Sigmoid colon (tissue), 7 donors: ENCODE measurements around the gene GNA12. TPM values are rescaled to one million over a fixed set of nuclear protein-coding genes. Genes with fewer than 3 reads are reported as not detected.

Experiments
- DNase-seq: peaks from one replicate; pipeline ENCODE4 v3.0.0-alpha.2; 2019
- H3K27ac ChIP-seq, 4 donors: fragments of 200-600 bp; sonication (generic); one replicate each; pipeline ENCODE4 v1.5.1; 2016 to 2019; ENCODE audit warnings: mild to moderate bottlenecking in 1 of 4
- H3K27me3 ChIP-seq, 3 donors: fragments of 200-600 bp; sonication (generic); one replicate each; pipeline ENCODE4 v1.5.1; 2019; ENCODE audit warnings: mild to moderate bottlenecking in 1 of 3
- H3K36me3 ChIP-seq, 4 donors: fragments of 200-600 bp; sonication (generic); one replicate each; pipeline ENCODE4 v1.5.1; 2016 to 2019
- H3K4me1 ChIP-seq, 4 donors: fragments of 200-600 bp; sonication (generic); one replicate each; pipeline ENCODE4 v1.5.1; 2017 to 2019
- H3K4me3 ChIP-seq, 4 donors: fragments of 200-600 bp; sonication (generic); one replicate each; pipeline ENCODE4 v1.5.1; 2017 to 2019; ENCODE audit warnings: mild to moderate bottlenecking in 2 of 4, moderate library complexity in 1 of 4
- H3K9me3 ChIP-seq, 4 donors: fragments of 200-600 bp in 3 of 4; sonication (generic) in 3 of 4; one replicate each; pipeline versions ENCODE4 v1.5.1 to v1.6.1; 2013 to 2019
- CTCF ChIP-seq, 4 experiments: fragments of 450-650 bp in 3 of 4; fragments of 200-600 bp in 1 of 4; IDR thresholded peaks; one replicate each; pipeline ENCODE4 v1.5.1; 2016 to 2019; ENCODE audit warnings: antibody characterized with exemption in 4 of 4, mild to moderate bottlenecking in 3 of 4, moderate library complexity in 2 of 4
- EP300 ChIP-seq, 4 donors: sonication (generic); formaldehyde crosslinking; IDR thresholded peaks; one replicate each; pipeline ENCODE4 v1.6.1; 2017; ENCODE audit warnings: antibody characterized with exemption in 4 of 4
- POLR2A ChIP-seq, 2 donors: fragments of 450-650 bp; IDR thresholded peaks; one replicate each; pipeline ENCODE4 v1.6.1; 2016; ENCODE audit warnings: antibody characterized with exemption in 2 of 2, mild to moderate bottlenecking in 2 of 2, moderate library complexity in 2 of 2
- POLR2AphosphoS5 ChIP-seq, 4 donors: sonication (generic); formaldehyde crosslinking; IDR thresholded peaks; one replicate each; pipeline ENCODE4 v1.6.1; 2017; ENCODE audit warnings: antibody characterized with exemption in 4 of 4
- WGBS, 2 donors: extraction: QIAGEN DNeasy Blood & Tissue Kit; methylation state at CpG; one replicate each; pipeline ENCODE4 v1.1.7; 2013; 5-methylcytosine and 5-hydroxymethylcytosine counted together
- intact Hi-C: fragments of 100-400 bp; cut with DNase I; formaldehyde crosslinking; loops from one replicate; pipeline ENCODE4 v1.15.1; 2023
- polyA plus RNA-seq, 3 donors: library from polyadenylated mRNA; stranded (reverse); fragments of 200-250 nt; gene quantifications; one replicate each; pipeline ENCODE4 v1.2.3, GENCODE V29; 2013
- total RNA-seq, 4 donors: library from RNA; depleted of rRNA; stranded (reverse); fragments of >200 nt; gene quantifications; one replicate each; pipeline ENCODE4 v1.1.0, GENCODE V29; 2016
- donor health status: healthy with polysubstance abuse.
- donor health status: Bipolar disorder and iron deficiency.
- donor health status: healthy.

The GNA12 gene
- total and polyA plus RNA-seq, 7 donors, result 13.2 to 46.5 (median 22.0) TPM

- DNase-seq, result no peak
- H3K27me3 ChIP-seq, result no peaks in the 10 kb centered on the region
- 94 to 96% methylated on average over 6 of the region's 6 CpGs for WGBS, 2 donors
- no peaks in the 10 kb centered on the region for H3K36me3 ChIP-seq
- H3K4me1 ChIP-seq, result no peaks in the 10 kb centered on the region
- no peak overlapping the region for H3K4me3 ChIP-seq
- intact Hi-C loops, result no loop called here
- H3K9me3 ChIP-seq, result no peaks in the 10 kb centered on the region
- no peak overlapping the region for H3K27ac ChIP-seq
- TF ChIP-seq CTCF (IDR thresholded peaks at IDR 0.05) (no peak), POLR2AphosphoS5 (IDR thresholded peaks at IDR 0.05) (no peak), POLR2A (IDR thresholded peaks at IDR 0.05) (no peak), EP300 (IDR thresholded peaks at IDR 0.05) (no peak)
These were observed 6.0 kb upstream of the GNA12 start for GRCh38 chr7:2849941-2850766.

GRCh38 chr7:2845034-2845592, 1.0 kb upstream of the GNA12 start:
- Histone ChIP-seq H3K4me3 (peak overlapping the region in 3 of 4 donors; percentile 31 to 74 (median 61)), H3K36me3 (no peaks in the 10 kb centered on the region), H3K9me3 (no peaks in the 10 kb centered on the region), H3K4me1 (peaks cover 0 to 38% (median 32%) of the 10 kb centered on the region in 4 donors), H3K27ac (peak overlapping the region in 2 of 4 donors; percentile 56 to 70), H3K27me3 (no peaks in the 10 kb centered on the region)
- 57 to 87% methylated on average over 14 of the region's 14 CpGs for WGBS, 2 donors
- DNase-seq, result no peak
- no peak for TF ChIP-seq CTCF (IDR thresholded peaks at IDR 0.05)
- no peak for TF ChIP-seq POLR2A (IDR thresholded peaks at IDR 0.05)
- intact Hi-C loops, result no loop called here

GRCh38 chr7:2843711-2844152, 376 bp downstream of the GNA12 start:
- H3K4me3 ChIP-seq, result peak overlapping the region; percentile 58 to 74 (median 62)
- H3K36me3 ChIP-seq, result no peaks in the 10 kb centered on the region
- DNase-seq, result peak; percentile 81
- 1% methylated on average over 64 of the region's 64 CpGs for WGBS, 2 donors
- H3K27me3 ChIP-seq, result no peaks in the 10 kb centered on the region
- TF ChIP-seq CTCF (IDR thresholded peaks at IDR 0.05) (no peak), POLR2AphosphoS5 (IDR thresholded peaks at IDR 0.05) (peak in 1 of 4 donors; percentile 9), EP300 (IDR thresholded peaks at IDR 0.05) (no peak), POLR2A (IDR thresholded peaks at IDR 0.05) (no peak)
- no peaks in the 10 kb centered on the region for H3K9me3 ChIP-seq
- peak overlapping the region; percentile 68 to 83 (median 76) for H3K27ac ChIP-seq
- intact Hi-C loops, result loop anchor here (2.0 to 5.0 kb wide), 4 partner anchors 66 to 286 kb away; partner anchors contain the start of genes BRAT1 and IQCE
- H3K4me1 ChIP-seq, result peaks cover 0 to 46% (median 32%) of the 10 kb centered on the region in 4 donors

DNA sequence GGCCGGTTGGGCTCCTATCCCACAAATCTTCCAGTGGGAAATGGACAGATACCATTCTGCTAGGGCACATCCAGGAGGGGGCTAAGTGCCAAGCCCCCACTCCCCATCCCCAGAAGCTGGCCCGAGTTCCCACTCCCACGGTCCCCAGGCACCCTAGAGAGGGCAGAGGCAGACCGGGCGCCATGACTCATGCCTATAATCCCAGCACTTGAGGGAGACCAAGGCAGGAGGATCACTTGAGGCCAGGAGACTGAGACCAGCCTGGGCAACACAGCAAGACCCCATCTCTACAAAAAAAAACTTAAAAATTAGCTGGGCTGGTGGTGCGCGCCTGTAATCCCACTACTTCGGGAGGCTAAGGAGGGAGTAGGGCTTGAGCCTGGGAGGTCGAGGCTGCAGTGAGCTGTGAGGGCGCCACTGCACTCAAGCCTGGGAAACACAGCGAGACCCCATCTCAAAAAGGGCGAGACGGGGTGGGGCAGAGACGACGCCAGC, 870 bp downstream of the GNA12 start:
- H3K36me3 ChIP-seq, result no peaks in the 10 kb centered on the region
- intact Hi-C loops, result loop anchor here (2.0 to 5.0 kb wide), 4 partner anchors 66 to 286 kb away; partner anchors contain the start of genes BRAT1 and IQCE
- no peaks in the 10 kb centered on the region for H3K9me3 ChIP-seq
- H3K27me3 ChIP-seq, result no peaks in the 10 kb centered on the region
- H3K4me1 ChIP-seq, result peaks cover 0 to 46% (median 32%) of the 10 kb centered on the region in 4 donors
- peak overlapping the region; percentile 58 to 74 (median 62) for H3K4me3 ChIP-seq
- WGBS, 2 donors, result 49 to 53% methylated on average over 15 of the region's 15 CpGs
- DNase-seq, result no peak
- peak overlapping the region; percentile 68 to 83 (median 76) for H3K27ac ChIP-seq
- TF ChIP-seq EP300 (IDR thresholded peaks at IDR 0.05), result no peak
- no peak for TF ChIP-seq POLR2A (IDR thresholded peaks at IDR 0.05)
- TF ChIP-seq POLR2AphosphoS5 (IDR thresholded peaks at IDR 0.05), result no peak
- no peak for TF ChIP-seq CTCF (IDR thresholded peaks at IDR 0.05)
